Adipocyte (in vitro differentiated cells): Measurements from ENCODE around the gene ICAM2.

ENCODE experiments used
- DNase-seq: peaks from one replicate; pipeline ENCODE4 v3.0.0-alpha.2; 2015; ENCODE audit warnings: low read depth
- H3K27me3 ChIP-seq: replicated peaks from 2 replicates; pipeline ENCODE4 v1.7.0; 2013; ENCODE audit warnings: mild to moderate bottlenecking, low read length, moderate library complexity; ENCODE audit not compliant: control insufficient read depth, insufficient read depth
- H3K36me3 ChIP-seq: 2 replicates; pipeline ENCODE4 v1.7.0; 2013; ENCODE audit warnings: low read length, mild to moderate bottlenecking, moderate library complexity; ENCODE audit not compliant: control insufficient read depth, insufficient read depth, severe bottlenecking
- H3K4me1 ChIP-seq: 2 replicates; pipeline ENCODE4 v1.7.0; 2013; ENCODE audit warnings: mild to moderate bottlenecking, low read length, moderate library complexity; ENCODE audit not compliant: control insufficient read depth, insufficient read depth
- H3K4me3 ChIP-seq: 2 replicates; pipeline ENCODE4 v1.7.0; 2013; ENCODE audit warnings: mild to moderate bottlenecking, low read length, moderate library complexity
- H3K9ac ChIP-seq: 2 replicates; pipeline ENCODE4 v1.7.0; 2013; ENCODE audit warnings: mild to moderate bottlenecking, low read length, moderate library complexity
- H3K9me3 ChIP-seq: 2 replicates; pipeline ENCODE4 v1.7.0; 2013; ENCODE audit warnings: mild to moderate bottlenecking, low read length, moderate library complexity; ENCODE audit not compliant: control insufficient read depth

Gene ICAM2

DNA sequence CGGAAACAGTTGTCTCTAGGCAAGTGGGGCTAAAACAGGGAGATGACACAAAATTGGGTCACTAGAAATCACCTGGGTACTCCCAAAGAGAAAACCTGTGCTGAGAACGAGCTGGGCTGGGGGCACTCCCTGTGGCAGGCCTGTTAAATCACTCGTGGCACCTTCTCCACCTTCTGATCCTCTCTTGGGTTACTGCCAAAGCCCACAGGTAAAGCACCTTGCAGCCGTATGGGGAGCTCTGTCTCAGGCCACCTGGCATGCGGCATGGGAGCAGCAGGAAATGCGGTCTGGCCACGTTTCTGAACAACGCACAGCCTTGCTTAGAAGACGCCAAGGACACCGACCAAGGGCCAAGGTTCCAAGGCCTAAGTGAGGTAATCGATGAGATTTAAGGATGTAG lies 21.5 kb upstream of the ICAM2 start:
- Histone ChIP-seq H3K9me3 (no peaks in the 10 kb centered on the region), H3K4me1 (no peaks in the 10 kb centered on the region)

DNA sequence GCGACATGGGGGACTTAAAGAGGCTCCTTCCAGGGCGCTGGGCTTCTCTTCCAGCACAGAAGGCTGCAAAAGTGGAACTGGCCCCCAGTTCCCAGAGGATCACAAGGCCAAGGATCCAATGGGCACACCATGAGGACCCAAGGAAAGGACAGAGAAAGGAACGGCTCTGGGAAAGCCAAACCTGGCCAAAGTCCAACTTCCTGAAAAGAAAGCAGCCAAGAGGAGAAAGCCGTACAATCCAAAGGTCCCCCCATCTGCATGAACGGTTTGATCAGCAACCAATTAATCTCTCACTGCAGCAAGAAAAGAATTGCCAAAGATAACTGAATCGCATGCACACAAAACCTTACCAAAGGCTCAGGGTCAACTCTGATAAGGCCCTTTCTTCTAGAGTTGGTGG lies 19.8 kb upstream of the ICAM2 start:
- Histone ChIP-seq H3K9me3 (no peaks in the 10 kb centered on the region), H3K36me3 (peaks cover 40% of the 10 kb centered on the region), H3K4me1 (no peaks in the 10 kb centered on the region), H3K4me3 (no peak overlapping the region), H3K27me3 (no peaks in the 10 kb centered on the region), H3K9ac (no peak overlapping the region)
- no peak for DNase-seq

More for the DNA sequence above, 21.5 kb upstream of the ICAM2 start:
- peaks cover 57% of the 10 kb centered on the region for H3K36me3 ChIP-seq
- no peak overlapping the region for H3K4me3 ChIP-seq
- no peaks in the 10 kb centered on the region for H3K27me3 ChIP-seq
- no peak for DNase-seq
- no peak overlapping the region for H3K9ac ChIP-seq

DNA sequence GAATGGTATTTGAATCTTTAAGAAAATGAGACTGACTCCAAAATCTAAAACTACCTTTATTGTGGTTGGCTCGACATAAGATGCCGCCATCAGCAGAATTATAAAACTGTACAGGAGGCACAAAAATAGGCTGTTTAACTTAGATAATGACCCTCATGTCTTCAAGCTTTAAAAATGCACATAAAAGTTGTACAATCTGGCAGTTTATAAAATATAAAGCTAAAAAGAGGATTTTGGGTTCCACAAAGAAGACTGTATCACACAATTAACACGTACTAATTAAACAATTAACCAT lies 18.6 kb upstream of the ICAM2 start:
- Histone ChIP-seq H3K4me3 (no peak overlapping the region), H3K9me3 (no peaks in the 10 kb centered on the region), H3K4me1 (no peaks in the 10 kb centered on the region), H3K36me3 (peaks cover 28% of the 10 kb centered on the region), H3K27me3 (no peaks in the 10 kb centered on the region), H3K9ac (no peak overlapping the region)
- DNase-seq: no peak

DNA sequence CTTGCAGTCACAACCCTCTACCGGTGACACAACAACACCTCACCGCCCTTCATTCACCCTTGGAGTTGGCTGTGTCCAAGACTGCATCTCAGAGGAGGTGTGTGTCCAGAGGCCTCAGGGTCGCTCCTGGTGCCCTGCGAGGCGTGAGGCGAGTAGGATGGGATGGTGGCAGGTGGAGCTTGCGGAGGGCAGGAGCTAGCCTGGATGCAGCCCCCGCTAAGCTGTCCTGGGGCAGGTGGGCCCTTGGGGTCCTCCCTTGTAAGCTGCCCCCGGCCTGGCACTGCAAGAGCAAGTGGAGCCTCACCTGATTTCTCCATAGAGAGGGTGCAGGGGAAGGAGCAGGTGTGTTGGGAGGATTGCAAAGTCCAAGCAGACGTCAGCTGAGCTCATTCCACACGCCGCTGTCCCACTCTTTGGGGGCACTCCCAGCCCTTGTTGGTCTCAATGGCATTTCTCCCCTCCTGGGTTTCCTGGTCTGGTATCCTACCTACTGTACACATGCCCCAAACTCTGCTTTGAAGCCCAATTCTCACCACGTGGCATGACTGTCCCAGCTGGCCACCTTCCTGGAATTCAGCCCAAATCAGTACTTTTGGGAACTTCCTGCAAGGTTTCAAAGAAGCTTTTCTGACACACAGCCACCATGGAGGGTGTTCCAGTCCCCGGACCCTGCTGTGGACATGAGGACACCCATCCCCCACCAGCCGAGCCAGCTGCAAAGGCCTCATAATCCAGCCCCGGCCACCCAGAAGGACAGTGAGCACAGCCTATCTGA lies 18.1 kb upstream of the ICAM2 start:
- no peaks in the 10 kb centered on the region for H3K9me3 ChIP-seq
- DNase-seq: no peak
- no peaks in the 10 kb centered on the region for H3K4me1 ChIP-seq
- H3K27me3 ChIP-seq: no peaks in the 10 kb centered on the region
- no peak overlapping the region for H3K4me3 ChIP-seq
- peaks cover 23% of the 10 kb centered on the region for H3K36me3 ChIP-seq
- H3K9ac ChIP-seq: no peak overlapping the region

DNA sequence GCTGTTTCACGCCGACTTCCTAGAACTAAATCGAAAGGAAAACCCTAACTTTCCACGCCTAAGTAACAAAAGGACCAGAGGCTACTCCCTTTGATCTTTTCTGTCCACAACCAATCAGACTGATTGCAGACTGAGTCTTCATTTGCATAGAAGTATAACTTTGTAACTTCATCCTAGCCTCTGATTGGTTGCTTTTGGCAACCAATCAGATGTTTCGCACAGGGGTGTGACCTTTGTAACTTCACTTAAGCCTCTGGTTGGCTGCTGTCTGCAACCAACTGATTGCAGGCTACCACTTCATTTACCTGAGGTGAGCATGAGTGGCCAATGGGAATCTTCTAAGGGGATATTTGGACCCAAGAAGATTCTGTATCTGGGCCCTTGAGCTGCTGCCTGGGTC lies 17.4 kb upstream of the ICAM2 start:
- Histone ChIP-seq H3K9me3 (no peaks in the 10 kb centered on the region), H3K27me3 (no peaks in the 10 kb centered on the region), H3K4me1 (no peaks in the 10 kb centered on the region), H3K36me3 (peaks cover 19% of the 10 kb centered on the region), H3K4me3 (no peak overlapping the region), H3K9ac (no peak overlapping the region)
- no peak for DNase-seq

DNA sequence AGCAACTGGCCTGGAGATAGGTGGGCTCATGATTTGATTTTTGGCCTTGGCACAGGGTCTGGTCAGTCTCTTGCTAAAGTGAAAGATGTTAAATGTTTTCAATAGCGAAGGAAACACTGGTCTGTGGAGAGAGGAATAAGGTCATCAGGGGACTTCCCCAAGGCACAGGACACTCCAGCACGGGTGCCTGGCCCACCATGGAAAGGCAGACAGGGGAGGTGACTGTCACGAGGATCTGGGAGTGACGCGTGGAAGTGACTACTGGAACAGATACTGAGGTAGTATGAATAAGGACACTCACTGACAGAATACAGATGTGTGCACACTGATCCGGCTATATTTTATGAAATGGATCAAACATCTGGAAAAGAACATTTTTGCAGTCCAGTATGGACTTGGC lies 16.7 kb upstream of the ICAM2 start:
- Histone ChIP-seq H3K4me3 (no peak overlapping the region), H3K9ac (no peak overlapping the region), H3K36me3 (peaks cover 14% of the 10 kb centered on the region), H3K27me3 (no peaks in the 10 kb centered on the region), H3K9me3 (no peaks in the 10 kb centered on the region), H3K4me1 (no peaks in the 10 kb centered on the region)
- no peak for DNase-seq

DNA sequence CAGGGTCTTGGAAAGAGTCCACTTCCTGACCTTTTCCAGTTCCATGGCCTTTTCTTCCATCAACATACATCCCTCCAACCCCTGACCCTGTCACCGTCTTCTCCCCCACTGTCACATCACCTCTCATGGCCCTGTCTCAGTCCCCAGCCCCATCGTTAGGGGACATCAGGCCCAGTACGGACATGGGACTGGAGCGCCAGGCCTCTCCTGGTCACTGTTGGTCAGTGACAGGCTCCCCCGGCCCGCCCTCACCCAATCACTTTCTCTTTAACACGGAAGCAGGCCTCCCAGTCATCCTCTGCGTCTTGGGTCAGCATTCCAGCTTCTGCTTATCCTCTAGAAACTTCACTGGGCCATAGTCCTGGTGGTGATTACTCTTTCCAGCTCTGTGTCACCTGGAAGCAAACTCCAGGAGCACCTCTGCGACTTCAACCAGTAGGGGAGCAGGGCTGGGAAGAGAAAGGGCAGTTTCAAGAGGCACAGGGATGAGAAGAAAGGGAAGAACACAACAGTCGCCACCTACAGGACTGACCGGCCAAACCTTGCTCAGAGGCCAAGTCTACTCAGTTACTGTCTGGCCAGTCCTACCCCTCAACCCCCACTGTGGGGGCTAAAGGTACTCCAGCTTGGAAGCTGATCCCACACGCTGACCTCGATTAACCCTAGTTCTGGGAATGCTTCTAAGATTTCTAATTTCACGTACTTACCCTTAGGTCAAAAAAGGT lies 15.9 kb upstream of the ICAM2 start:
- Histone ChIP-seq H3K4me1 (no peaks in the 10 kb centered on the region), H3K36me3 (peaks cover 10% of the 10 kb centered on the region), H3K27me3 (no peaks in the 10 kb centered on the region), H3K4me3 (no peak overlapping the region), H3K9ac (no peak overlapping the region), H3K9me3 (no peaks in the 10 kb centered on the region)
- no peak for DNase-seq

DNA sequence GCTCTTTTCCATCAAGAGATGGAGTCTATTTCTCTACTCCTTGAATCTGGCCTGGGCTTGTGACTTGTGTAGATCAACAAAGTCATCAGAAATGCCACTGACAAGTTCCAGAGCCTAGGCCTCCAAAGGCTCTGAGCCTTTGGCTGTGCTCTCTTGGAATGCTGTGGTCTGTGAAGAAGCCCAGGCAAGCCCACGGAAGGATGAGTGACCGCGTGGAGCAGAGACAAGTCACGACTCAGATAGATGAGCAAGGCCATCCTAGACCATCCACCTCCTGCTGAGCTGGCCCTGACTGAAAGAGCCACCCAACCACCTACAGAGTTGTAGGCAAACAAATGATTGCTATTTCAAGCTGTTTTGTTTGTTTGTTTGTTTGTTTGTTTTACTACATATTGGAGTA lies 11.6 kb upstream of the ICAM2 start:
- H3K9ac ChIP-seq: no peak overlapping the region
- no peak for DNase-seq
- no peaks in the 10 kb centered on the region for H3K36me3 ChIP-seq
- no peaks in the 10 kb centered on the region for H3K27me3 ChIP-seq
- no peaks in the 10 kb centered on the region for H3K4me1 ChIP-seq
- H3K4me3 ChIP-seq: no peak overlapping the region
- H3K9me3 ChIP-seq: no peaks in the 10 kb centered on the region

DNA sequence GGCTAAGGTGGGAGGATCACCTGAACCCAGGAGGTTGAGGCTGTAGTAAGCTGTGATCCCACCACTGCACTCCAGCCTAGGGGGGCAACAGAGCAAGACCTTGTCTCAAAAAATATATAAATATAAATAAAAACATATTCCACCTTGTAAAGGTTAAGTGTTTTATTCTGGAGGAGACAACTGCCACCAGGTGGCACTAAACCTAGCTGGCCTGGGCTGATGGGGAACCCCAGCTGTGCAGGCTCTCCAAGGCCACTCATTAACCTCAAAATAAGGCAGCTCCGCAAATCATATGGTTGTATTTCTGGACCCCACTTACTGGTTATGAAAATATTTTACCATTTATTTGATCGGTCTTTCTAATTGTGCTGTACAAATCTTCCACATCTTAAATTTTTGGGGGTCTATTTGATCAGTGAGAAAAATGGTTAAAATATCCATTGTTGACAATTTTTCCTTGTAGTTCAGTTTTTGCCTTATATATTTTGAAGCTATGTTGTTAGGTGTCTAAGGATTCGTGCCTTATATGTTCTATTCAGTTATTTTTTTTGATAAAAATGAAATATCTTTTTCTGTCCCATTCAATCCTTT lies 8.5 kb upstream of the ICAM2 start:
- no peaks in the 10 kb centered on the region for H3K36me3 ChIP-seq
- no peaks in the 10 kb centered on the region for H3K4me1 ChIP-seq
- no peaks in the 10 kb centered on the region for H3K27me3 ChIP-seq
- peak; percentile 88 for DNase-seq
- no peak overlapping the region for H3K9ac ChIP-seq
- H3K9me3 ChIP-seq: no peaks in the 10 kb centered on the region
- no peak overlapping the region for H3K4me3 ChIP-seq

DNA sequence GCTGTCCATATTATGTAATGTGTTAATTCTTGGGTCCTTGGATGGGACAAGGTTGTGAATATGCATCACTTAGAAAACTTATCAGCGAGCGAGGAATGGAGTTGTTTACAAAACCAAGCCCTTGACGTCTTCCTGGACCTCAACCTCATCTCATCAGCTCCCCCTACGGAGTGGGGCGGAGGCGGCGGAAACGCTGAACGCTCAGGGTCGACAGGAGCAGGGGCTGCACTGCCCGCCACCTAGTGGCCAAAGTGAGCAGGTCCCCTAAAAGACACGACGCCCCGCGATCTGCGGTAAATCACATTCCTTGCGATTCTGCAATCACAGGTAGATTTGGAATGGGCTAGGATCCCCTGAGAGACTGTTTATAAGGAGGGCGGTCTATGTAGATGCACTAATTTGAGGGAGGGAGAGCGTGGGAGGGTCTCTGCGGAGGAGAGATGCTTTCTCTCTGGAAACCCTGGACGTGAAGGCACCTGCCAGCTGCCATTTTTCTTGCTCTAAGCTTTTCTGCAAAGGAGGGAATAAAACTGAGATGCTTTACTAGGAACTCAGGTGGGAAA lies 5.4 kb upstream of the ICAM2 start:
- H3K4me1 ChIP-seq: no peaks in the 10 kb centered on the region
- H3K9me3 ChIP-seq: no peaks in the 10 kb centered on the region
- no peak overlapping the region for H3K9ac ChIP-seq
- H3K4me3 ChIP-seq: no peak overlapping the region
- no peaks in the 10 kb centered on the region for H3K27me3 ChIP-seq
- no peaks in the 10 kb centered on the region for H3K36me3 ChIP-seq
- peak; percentile 84 for DNase-seq
